Body of pancreas (tissue), 4 donors: Measurements from ENCODE around the gene IFI30.

Source experiments
- POLR2A ChIP-seq, 3 donors: fragments of 450-650 bp; IDR thresholded peaks; one replicate each; pipeline ENCODE4 v1.6.1; 2016; ENCODE audit warnings: antibody characterized with exemption in 3 of 3, mild to moderate bottlenecking in 2 of 3
- TF ChIP-seq, protein P1 (sequence below), 7 experiments: fragments of 450-650 bp in 4 of 7; fragments of 200-600 bp in 3 of 7; sonication (generic) in 3 of 7; IDR thresholded peaks; one replicate each; pipeline ENCODE4 v1.5.1; 2016 to 2019; ENCODE audit warnings: antibody characterized with exemption in 7 of 7

DNA sequence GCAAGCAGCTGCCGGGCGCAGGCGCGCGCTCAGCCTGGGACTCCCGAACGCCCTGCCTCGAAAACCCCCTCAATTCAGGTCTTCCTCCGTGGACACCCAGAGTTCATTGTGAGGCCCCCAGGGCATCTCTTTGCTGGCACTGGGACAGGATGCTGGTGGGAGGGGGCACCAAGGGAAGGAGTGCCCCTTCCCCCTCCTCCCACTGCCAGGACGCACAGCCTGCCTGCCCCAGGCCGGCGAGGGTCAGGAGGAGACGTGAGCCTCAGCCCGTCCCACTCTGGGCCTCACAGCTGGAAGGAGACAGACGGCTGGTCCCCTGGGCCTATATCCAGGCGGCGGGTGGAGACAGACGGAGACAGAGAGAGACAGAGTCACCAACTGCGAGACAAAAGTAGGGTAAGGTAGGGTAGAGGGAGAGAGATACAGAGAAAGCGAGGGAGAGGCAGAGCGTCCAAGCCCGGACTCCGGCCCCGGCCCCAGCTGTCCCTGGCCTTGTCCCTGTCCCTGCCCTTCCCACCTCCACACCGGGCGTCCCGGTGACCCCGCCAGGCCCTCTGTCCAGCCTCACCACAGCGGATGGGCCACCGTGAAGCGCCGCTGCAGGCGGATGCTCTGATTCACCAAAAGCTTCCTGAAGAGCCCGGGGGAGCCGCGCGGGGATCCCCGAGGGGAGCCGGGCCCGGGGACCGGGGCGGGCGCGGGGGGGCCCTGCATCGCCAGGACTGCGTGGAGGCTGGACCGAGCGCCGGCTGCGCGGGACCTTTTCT, 52.3 kb downstream of the IFI30 start, which contains the start of gene PDE4C:
- TF ChIP-seq, protein P1, sequence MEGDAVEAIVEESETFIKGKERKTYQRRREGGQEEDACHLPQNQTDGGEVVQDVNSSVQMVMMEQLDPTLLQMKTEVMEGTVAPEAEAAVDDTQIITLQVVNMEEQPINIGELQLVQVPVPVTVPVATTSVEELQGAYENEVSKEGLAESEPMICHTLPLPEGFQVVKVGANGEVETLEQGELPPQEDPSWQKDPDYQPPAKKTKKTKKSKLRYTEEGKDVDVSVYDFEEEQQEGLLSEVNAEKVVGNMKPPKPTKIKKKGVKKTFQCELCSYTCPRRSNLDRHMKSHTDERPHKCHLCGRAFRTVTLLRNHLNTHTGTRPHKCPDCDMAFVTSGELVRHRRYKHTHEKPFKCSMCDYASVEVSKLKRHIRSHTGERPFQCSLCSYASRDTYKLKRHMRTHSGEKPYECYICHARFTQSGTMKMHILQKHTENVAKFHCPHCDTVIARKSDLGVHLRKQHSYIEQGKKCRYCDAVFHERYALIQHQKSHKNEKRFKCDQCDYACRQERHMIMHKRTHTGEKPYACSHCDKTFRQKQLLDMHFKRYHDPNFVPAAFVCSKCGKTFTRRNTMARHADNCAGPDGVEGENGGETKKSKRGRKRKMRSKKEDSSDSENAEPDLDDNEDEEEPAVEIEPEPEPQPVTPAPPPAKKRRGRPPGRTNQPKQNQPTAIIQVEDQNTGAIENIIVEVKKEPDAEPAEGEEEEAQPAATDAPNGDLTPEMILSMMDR (IDR thresholded peaks at IDR 0.05): no peak
- no peak for TF ChIP-seq POLR2A (IDR thresholded peaks at IDR 0.05)
